Femur (tissue), 1 donor: Measurements from ENCODE around the gene SEC61A2.
"Not testable (repeated sequence)": the region's sequence is repeated elsewhere in the genome, so short reads cannot be mapped to it uniquely, and the experiment has no call there.

Experiments used
- DNase-seq: peaks from one replicate; pipeline ENCODE4 v3.0.0-alpha.2; 2017

The SEC61A2 gene

GRCh38 chr10:12129222-12130111, at the start of gene SEC61A2:
TSS of gene SEC61A2 (plus strand) at chr10:12129677. CDS start at chr10:12129788, 111 bp downstream.
- peak; percentile 96 for DNase-seq

- DNase-seq = no peak
Measured at GRCh38 chr10:12081470-12081869, 48.0 kb upstream of the SEC61A2 start.

GRCh38 chr10:12081879-12082557, 47.5 kb upstream of the SEC61A2 start:
- no peak for DNase-seq

- no peak for DNase-seq
Measured at GRCh38 chr10:12088919-12089318, 40.6 kb upstream of the SEC61A2 start.

GRCh38 chr10:12091421-12091820, 38.1 kb upstream of the SEC61A2 start:
- DNase-seq = no peak

- not testable (repeated sequence) for DNase-seq
Measured at GRCh38 chr10:12097361-12097760, 32.1 kb upstream of the SEC61A2 start.

GRCh38 chr10:12097791-12098190, 31.7 kb upstream of the SEC61A2 start:
- DNase-seq = no peak

- DNase-seq = no peak
Measured at GRCh38 chr10:12098966-12099365, 30.5 kb upstream of the SEC61A2 start.

GRCh38 chr10:12103802-12104201, 25.7 kb upstream of the SEC61A2 start:
- no peak for DNase-seq

- DNase-seq = no peak
Measured at GRCh38 chr10:12107781-12108180, 21.7 kb upstream of the SEC61A2 start.

GRCh38 chr10:12109286-12109685, 20.2 kb upstream of the SEC61A2 start:
- DNase-seq = no peak

GRCh38 chr10:12111528-12111927, 17.9 kb upstream of the SEC61A2 start:
- no peak for DNase-seq

GRCh38 chr10:12113627-12114026, 15.8 kb upstream of the SEC61A2 start:
- no peak for DNase-seq

- no peak for DNase-seq
Measured at GRCh38 chr10:12121673-12122072, 7.8 kb upstream of the SEC61A2 start.

GRCh38 chr10:12130237-12130872, 878 bp downstream of the SEC61A2 start:
- peak; percentile 60 for DNase-seq

- no peak for DNase-seq
Measured at GRCh38 chr10:12135631-12136030, 6.2 kb downstream of the SEC61A2 start.

- DNase-seq = no peak
Measured at GRCh38 chr10:12140038-12140437, 10.6 kb downstream of the SEC61A2 start.

GRCh38 chr10:12144538-12144937, 15.1 kb downstream of the SEC61A2 start:
- no peak for DNase-seq

GRCh38 chr10:12150163-12150562, 20.7 kb downstream of the SEC61A2 start:
- DNase-seq = no peak

GRCh38 chr10:12154516-12154915, 25.0 kb downstream of the SEC61A2 start:
- no peak for DNase-seq

GRCh38 chr10:12156367-12157123, 27.1 kb downstream of the SEC61A2 start:
- no peak for DNase-seq

GRCh38 chr10:12158111-12158510, 28.6 kb downstream of the SEC61A2 start:
- DNase-seq = no peak

GRCh38 chr10:12160664-12161063, 31.2 kb downstream of the SEC61A2 start:
- no peak for DNase-seq
